NCI-H2227 (cell line): ENCODE measurements around the gene CHST2.

ENCODE experiments used
- DNase-seq: peaks from one replicate; lab custom pipeline; 2025; ENCODE audit not compliant: unreplicated experiment; lab: John Stamatoyannopoulos, UW

Gene CHST2

GRCh38 chr3:143128227-143128955 is 8.8 kb downstream of the CHST2 start:
- DNase-seq = no peak

GRCh38 chr3:143132246-143132980 is 12.8 kb downstream of the CHST2 start:
- no peak for DNase-seq

- peak; percentile 14 for DNase-seq
Observed at GRCh38 chr3:143134471-143134870, 14.9 kb downstream of the CHST2 start.

GRCh38 chr3:143135150-143135549 is 15.6 kb downstream of the CHST2 start:
- no peak for DNase-seq

- no peak for DNase-seq
Observed at GRCh38 chr3:143137435-143138036, 18.0 kb downstream of the CHST2 start.

- no peak for DNase-seq
Observed at GRCh38 chr3:143138953-143139352, 19.4 kb downstream of the CHST2 start.

- DNase-seq = no peak
Observed at GRCh38 chr3:143139762-143140161, 20.2 kb downstream of the CHST2 start.

- DNase-seq = no peak
Observed at GRCh38 chr3:143140550-143140949, 21.0 kb downstream of the CHST2 start.

GRCh38 chr3:143142354-143142753 is 22.8 kb downstream of the CHST2 start:
- DNase-seq = no peak

- DNase-seq = no peak
Observed at GRCh38 chr3:143145906-143146305, 26.3 kb downstream of the CHST2 start.

GRCh38 chr3:143146486-143147274 is 27.1 kb downstream of the CHST2 start:
- no peak for DNase-seq

- DNase-seq = no peak
Observed at GRCh38 chr3:143147707-143148106, 28.1 kb downstream of the CHST2 start.

- no peak for DNase-seq
Observed at GRCh38 chr3:143150071-143150470, 30.5 kb downstream of the CHST2 start.

GRCh38 chr3:143151004-143151731 is 31.6 kb downstream of the CHST2 start:
- no peak for DNase-seq

GRCh38 chr3:143152043-143152442 is 32.5 kb downstream of the CHST2 start:
- no peak for DNase-seq

GRCh38 chr3:143155756-143156155 is 36.2 kb downstream of the CHST2 start:
- DNase-seq = no peak

- DNase-seq = no peak
Observed at GRCh38 chr3:143158014-143158988, 38.7 kb downstream of the CHST2 start.

GRCh38 chr3:143160437-143160836 is 40.9 kb downstream of the CHST2 start:
- no peak for DNase-seq

- DNase-seq = no peak
Observed at GRCh38 chr3:143163562-143164100, 44.1 kb downstream of the CHST2 start.
